Smooth muscle cell (in vitro differentiated cells): Measurements from ENCODE around the gene SERINC5. TPM values are rescaled to one million over a fixed set of nuclear protein-coding genes. Genes with fewer than 3 reads are reported as not detected.

ENCODE experiments used
- DNase-seq: peaks from one replicate; lab custom pipeline; 2025; ENCODE audit not compliant: unreplicated experiment; lab: John Stamatoyannopoulos, UW
- H2AFZ ChIP-seq: fragments of 200-600 bp; sonication (generic); 2 replicates; pipeline ENCODE4 v1.6.0; 2016; ENCODE audit warnings: antibody characterized with exemption, low read depth, mild to moderate bottlenecking
- H3F3A ChIP-seq: fragments of 200-600 bp; sonication (generic); 2 replicates; pipeline ENCODE4 v1.6.0; 2017; ENCODE audit warnings: antibody characterized with exemption, low read depth
- H3K27ac ChIP-seq: fragments of 200-600 bp; sonication (generic); 2 replicates; pipeline ENCODE4 v1.5.1; 2016; ENCODE audit warnings: low read depth, mild to moderate bottlenecking
- H3K27me3 ChIP-seq: fragments of 200-600 bp; sonication (generic); 2 replicates; pipeline ENCODE4 v1.6.1; 2016; ENCODE audit warnings: low read depth, mild to moderate bottlenecking
- H3K36me3 ChIP-seq: fragments of 200-600 bp; sonication (generic); 2 replicates; pipeline ENCODE4 v1.5.1; 2016; ENCODE audit warnings: low read depth
- H3K4me1 ChIP-seq: fragments of 200-600 bp; sonication (generic); 2 replicates; pipeline ENCODE4 v1.5.1; 2016; ENCODE audit warnings: low read depth
- H3K4me2 ChIP-seq: fragments of 200-600 bp; sonication (generic); 2 replicates; pipeline ENCODE4 v1.6.0; 2016; ENCODE audit warnings: mild to moderate bottlenecking
- H3K4me3 ChIP-seq: fragments of 200-600 bp; sonication (generic); 2 replicates; pipeline ENCODE4 v1.5.1; 2016; ENCODE audit warnings: mild to moderate bottlenecking
- H3K79me2 ChIP-seq: fragments of 200-600 bp; sonication (generic); 2 replicates; pipeline ENCODE4 v1.6.0; 2016; ENCODE audit warnings: low read depth, mild to moderate bottlenecking
- H3K9ac ChIP-seq: fragments of 200-600 bp; sonication (generic); 2 replicates; pipeline ENCODE4 v1.6.0; 2016; ENCODE audit warnings: low read depth
- H3K9me3 ChIP-seq: fragments of 200-600 bp; sonication (generic); replicated peaks from 2 replicates; pipeline ENCODE4 v1.5.1; 2016; ENCODE audit warnings: low read depth
- H4K20me1 ChIP-seq: fragments of 200-600 bp; sonication (generic); 2 replicates; pipeline ENCODE4 v1.6.0; 2016; ENCODE audit warnings: low read depth
- CTCF ChIP-seq: fragments of 200-600 bp; sonication (generic); IDR thresholded peaks from 2 replicates; pipeline ENCODE4 v1.5.1; 2017; ENCODE audit warnings: borderline replicate concordance, mild to moderate bottlenecking, antibody characterized with exemption; ENCODE audit not compliant: insufficient read depth, poor library complexity, severe bottlenecking
- WGBS: methylation state at CpG from one replicate; pipeline ENCODE4 v1.1.7; 2016; ENCODE audit warnings: low lambda C conversion rate; 5-methylcytosine and 5-hydroxymethylcytosine counted together
- polyA plus RNA-seq: library from polyadenylated mRNA; unstranded; fragments of >200 nt; fragmentation: Nextera tagmentation; extraction: Ambion mirVana; gene quantifications from 2 replicates; pipeline ENCODE4 v1.2.1, GENCODE V29; 2016
- total RNA-seq: library from RNA; depleted of rRNA; stranded (reverse); fragments of >200 nt; gene quantifications from 2 replicates; pipeline ENCODE4 v1.2.3, GENCODE V29; 2014

Gene SERINC5
- total and polyA plus RNA-seq, 2 experiments from 2014 or later = 4.5 to 37.0 TPM

- no peaks in the 10 kb centered on the region for H3K36me3 ChIP-seq
- H3K79me2 ChIP-seq = peaks cover 72% of the 10 kb centered on the region
- no peak overlapping the region for H3K4me3 ChIP-seq
- H3K27me3 ChIP-seq = no peaks in the 10 kb centered on the region
- peak overlapping the region; percentile 59 for H3K4me2 ChIP-seq
- no peak overlapping the region for H2AFZ ChIP-seq
- H3K27ac ChIP-seq = peak overlapping the region; percentile 44
- H3K9ac ChIP-seq = no peak overlapping the region
- peaks cover 19% of the 10 kb centered on the region for H3F3A ChIP-seq
- no peak for TF ChIP-seq CTCF
- H4K20me1 ChIP-seq = peaks cover 23% of the 10 kb centered on the region
- no peak for DNase-seq
- peaks cover 56% of the 10 kb centered on the region for H3K4me1 ChIP-seq
- WGBS = 70% methylated on average over 4 of the region's 4 CpGs
- no peaks in the 10 kb centered on the region for H3K9me3 ChIP-seq
Observed at GRCh38 chr5:80191991-80192398, 63.9 kb downstream of the SERINC5 start.

GRCh38 chr5:80191397-80191796, 64.5 kb downstream of the SERINC5 start:
- peaks cover 56% of the 10 kb centered on the region for H3K4me1 ChIP-seq
- no peaks in the 10 kb centered on the region for H3K36me3 ChIP-seq
- H3K4me2 ChIP-seq = peak overlapping the region; percentile 59
- no peaks in the 10 kb centered on the region for H3K27me3 ChIP-seq
- H3K27ac ChIP-seq = no peak overlapping the region
- WGBS = 72% methylated on average over 4 of the region's 4 CpGs
- H4K20me1 ChIP-seq = peaks cover 29% of the 10 kb centered on the region
- no peak overlapping the region for H3K4me3 ChIP-seq
- H3K9me3 ChIP-seq = no peaks in the 10 kb centered on the region
- H3K79me2 ChIP-seq = peaks cover 70% of the 10 kb centered on the region
- TF ChIP-seq CTCF = no peak
- no peak overlapping the region for H2AFZ ChIP-seq
- DNase-seq = no peak
- no peak overlapping the region for H3K9ac ChIP-seq
- H3F3A ChIP-seq = peaks cover 19% of the 10 kb centered on the region

GRCh38 chr5:80190960-80191359, 64.9 kb downstream of the SERINC5 start:
- H3K4me1 ChIP-seq = peaks cover 56% of the 10 kb centered on the region
- H3K9me3 ChIP-seq = no peaks in the 10 kb centered on the region
- H3K36me3 ChIP-seq = no peaks in the 10 kb centered on the region
- peaks cover 19% of the 10 kb centered on the region for H3F3A ChIP-seq
- no peak for DNase-seq
- H3K9ac ChIP-seq = no peak overlapping the region
- no peak overlapping the region for H3K4me2 ChIP-seq
- no peaks in the 10 kb centered on the region for H3K27me3 ChIP-seq
- H3K27ac ChIP-seq = no peak overlapping the region
- peaks cover 71% of the 10 kb centered on the region for H3K79me2 ChIP-seq
- no peak overlapping the region for H3K4me3 ChIP-seq
- H2AFZ ChIP-seq = no peak overlapping the region
- no peak for TF ChIP-seq CTCF
- 90% methylated on average over 3 of the region's 3 CpGs for WGBS
- peaks cover 31% of the 10 kb centered on the region for H4K20me1 ChIP-seq

- Histone ChIP-seq H3F3A (peaks cover 16% of the 10 kb centered on the region), H3K9me3 (no peaks in the 10 kb centered on the region), H3K27me3 (no peaks in the 10 kb centered on the region), H3K27ac (no peak overlapping the region), H3K36me3 (no peaks in the 10 kb centered on the region), H2AFZ (no peak overlapping the region), H3K9ac (no peak overlapping the region), H3K4me1 (peaks cover 56% of the 10 kb centered on the region), H3K4me3 (no peak overlapping the region), H3K4me2 (no peak overlapping the region), H3K79me2 (peaks cover 71% of the 10 kb centered on the region), H4K20me1 (peaks cover 25% of the 10 kb centered on the region)
- 67% methylated on average over 3 of the region's 3 CpGs for WGBS
- no peak for DNase-seq
- no peak for TF ChIP-seq CTCF
Observed at GRCh38 chr5:80189701-80190100, 66.1 kb downstream of the SERINC5 start.
